Neural cell (in vitro differentiated cells): ENCODE measurements around the gene LST1. TPM values are rescaled to one million over a fixed set of nuclear protein-coding genes. Genes with fewer than 3 reads are reported as not detected.
"Not testable (repeated sequence)": the region's sequence is repeated elsewhere in the genome, so short reads cannot be mapped to it uniquely, and the experiment has no call there.

Experiments used
- H2AFZ ChIP-seq: fragments of 200-600, 300-800 bp; sonication (generic), shearing (Covaris generic); 2 replicates; pipeline ENCODE4 v1.6.0; 2014; ENCODE audit warnings: low read depth, mild to moderate bottlenecking, antibody characterized with exemption, low read length, moderate library complexity
- H3F3A ChIP-seq: fragments of 200-600 bp; shearing (Covaris generic); 2 replicates; pipeline ENCODE4 v1.6.1; 2016; ENCODE audit warnings: mild to moderate bottlenecking, moderate library complexity, mixed read lengths, antibody characterized with exemption, low read length; ENCODE audit not compliant: insufficient read depth, poor library complexity, severe bottlenecking
- H3K27ac ChIP-seq: fragments of 200-600, 300-800 bp; sonication (generic), shearing (Covaris generic); 2 replicates; pipeline ENCODE4 v1.5.1; 2014; ENCODE audit warnings: mild to moderate bottlenecking, low read length, moderate library complexity
- H3K27me3 ChIP-seq: fragments of 300-800, 200-600 bp; sonication (generic), shearing (Covaris generic); 2 replicates; pipeline ENCODE4 v1.6.0; 2014; ENCODE audit warnings: mild to moderate bottlenecking, low read depth, low read length, moderate library complexity; ENCODE audit not compliant: insufficient read depth
- H3K36me3 ChIP-seq: fragments of 300-800, 200-600 bp; sonication (generic), shearing (Covaris generic); 2 replicates; pipeline ENCODE4 v1.5.1; 2014; ENCODE audit warnings: mild to moderate bottlenecking, antibody characterized with exemption, low read length, moderate library complexity; ENCODE audit not compliant: insufficient read depth
- H3K4me2 ChIP-seq: fragments of 300-800, 200-600 bp; sonication (generic), shearing (Covaris generic); 2 replicates; pipeline ENCODE4 v1.6.0; 2014; ENCODE audit warnings: mild to moderate bottlenecking, low read length
- H3K4me3 ChIP-seq: fragments of 300-800, 200-600 bp; sonication (generic), shearing (Covaris generic); 2 replicates; pipeline ENCODE4 v1.5.1; 2014; ENCODE audit warnings: mild to moderate bottlenecking, low read length, moderate library complexity
- H3K79me2 ChIP-seq: fragments of 200-600 bp; shearing (Covaris generic); replicated peaks from 2 replicates; pipeline ENCODE4 v1.6.0; 2014; ENCODE audit warnings: mild to moderate bottlenecking, low read length, moderate library complexity; ENCODE audit not compliant: insufficient read depth
- H3K9ac ChIP-seq: fragments of 300-800, 200-600 bp; sonication (generic), shearing (Covaris generic); 2 replicates; pipeline ENCODE4 v1.6.1; 2016; ENCODE audit warnings: mild to moderate bottlenecking, low read length, mixed read lengths
- H3K9me2 ChIP-seq: fragments of 200-600 bp; shearing (Covaris generic); 2 replicates; pipeline ENCODE4 v1.6.1; 2016; ENCODE audit warnings: mild to moderate bottlenecking, low read length, mixed read lengths; ENCODE audit not compliant: insufficient read depth
- H3K9me3 ChIP-seq: fragments of 200-600, 300-800 bp; sonication (generic), shearing (Covaris generic); 2 replicates; pipeline ENCODE4 v1.6.1; 2016; ENCODE audit warnings: mild to moderate bottlenecking, mixed run types, low read length, moderate library complexity, mixed read lengths
- H4K20me1 ChIP-seq: fragments of 200-600 bp; shearing (Covaris generic); 2 replicates; pipeline ENCODE4 v1.6.1; 2016; ENCODE audit warnings: mild to moderate bottlenecking, mixed run types; ENCODE audit not compliant: insufficient read depth
- EP300 ChIP-seq: fragments of 450-650 bp; conservative IDR thresholded peaks from 2 replicates; pipeline ENCODE4 v1.6.1; 2014; ENCODE audit warnings: antibody characterized with exemption, mild to moderate bottlenecking, moderate library complexity; ENCODE audit not compliant: poor library complexity, severe bottlenecking
- EZH2 ChIP-seq: fragments of 200-600, 300-800 bp; shearing (Covaris generic), sonication (generic); IDR thresholded peaks from 2 replicates; pipeline ENCODE4 v1.6.1; 2014; ENCODE audit warnings: antibody characterized with exemption, low read length, borderline replicate concordance, mild to moderate bottlenecking; ENCODE audit not compliant: insufficient read depth, poor library complexity, severe bottlenecking
- MXI1 ChIP-seq: fragments of 450-650 bp; conservative IDR thresholded peaks from 2 replicates; pipeline ENCODE4 v1.6.1; 2014; ENCODE audit warnings: antibody characterized with exemption, mild to moderate bottlenecking; ENCODE audit not compliant: poor library complexity, severe bottlenecking
- POLR2AphosphoS5 ChIP-seq: IDR thresholded peaks from 2 replicates; pipeline ENCODE4 v1.6.1; 2012
- RAD21 ChIP-seq: fragments of 450-650 bp; conservative IDR thresholded peaks from 2 replicates; pipeline ENCODE4 v1.6.1; 2014; ENCODE audit warnings: antibody characterized with exemption, mild to moderate bottlenecking, moderate library complexity
- SMC3 ChIP-seq: fragments of 450-650 bp; conservative IDR thresholded peaks from 2 replicates; pipeline ENCODE4 v1.6.1; 2014; ENCODE audit warnings: antibody characterized with exemption, mild to moderate bottlenecking, moderate library complexity; ENCODE audit not compliant: poor library complexity
- TAF1 ChIP-seq: IDR thresholded peaks from 2 replicates; pipeline ENCODE4 v1.6.1; 2012; ENCODE audit warnings: low read depth
- polyA plus RNA-seq: library from polyadenylated mRNA; depleted of rRNA; stranded (reverse); fragments of >200 nt; gene quantifications from 2 replicates; pipeline ENCODE4 v1.2.3, GENCODE V29; 2014
- TF ChIP-seq, protein P1 (sequence below): fragments of 450-650 bp; IDR thresholded peaks from 2 replicates; pipeline ENCODE4 v1.5.1; 2014; ENCODE audit warnings: antibody characterized with exemption, mild to moderate bottlenecking, moderate library complexity; ENCODE audit not compliant: poor library complexity, severe bottlenecking

Gene LST1
- polyA plus RNA-seq, 1 donor from 2014 or later: not detected

DNA sequence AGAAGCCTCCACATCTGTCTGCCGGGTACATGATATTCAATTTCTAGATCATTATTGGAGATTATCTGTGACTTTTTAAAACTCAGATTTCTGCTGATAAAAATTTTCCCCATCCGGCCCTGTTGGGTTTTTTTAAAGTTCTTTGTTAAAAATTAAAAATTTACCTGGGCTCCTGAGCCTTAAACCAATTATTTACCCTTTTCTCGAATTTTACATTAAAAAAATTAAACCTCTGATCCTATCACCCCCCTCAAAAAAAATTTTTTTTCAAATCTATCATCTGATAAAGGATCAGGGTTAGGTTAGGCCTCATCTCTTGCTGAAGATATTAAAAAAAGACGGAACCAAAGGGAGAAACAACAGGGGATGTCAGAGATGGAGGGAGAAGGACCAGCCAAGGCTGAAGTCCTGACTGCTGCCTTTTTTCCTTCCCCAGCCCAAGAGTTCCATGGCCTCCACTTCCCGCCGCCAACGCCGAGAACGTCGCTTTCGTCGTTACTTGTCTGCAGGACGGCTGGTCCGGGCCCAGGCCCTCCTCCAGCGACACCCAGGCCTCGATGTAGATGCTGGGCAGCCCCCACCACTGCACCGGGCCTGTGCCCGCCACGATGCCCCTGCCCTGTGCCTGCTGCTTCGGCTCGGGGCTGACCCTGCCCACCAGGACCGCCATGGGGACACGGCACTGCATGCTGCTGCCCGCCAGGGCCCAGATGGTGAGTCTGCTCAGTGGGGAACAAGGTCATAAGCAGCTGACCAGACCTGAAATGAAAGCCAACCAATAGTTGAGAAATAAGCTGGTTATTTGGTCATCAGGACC lies 38.1 kb upstream of the LST1 start:
- Histone ChIP-seq H3K36me3 (peaks cover 7% of the 10 kb centered on the region), H3K4me2 (peak overlapping the region; percentile 99), H3K9me3 (no peaks in the 10 kb centered on the region), H3K4me3 (peak overlapping the region; percentile 69), H2AFZ (peak overlapping the region; percentile 48), H3K9ac (peak overlapping the region; percentile 80), H3K9me2 (no peaks in the 10 kb centered on the region), H3K27ac (peak overlapping the region; percentile 93), H4K20me1 (no peaks in the 10 kb centered on the region), H3K79me2 (peaks cover 44% of the 10 kb centered on the region), H3F3A (no peaks in the 10 kb centered on the region), H3K27me3 (no peaks in the 10 kb centered on the region)
- TF ChIP-seq TAF1 (peak; percentile 25), RAD21 (no peak)

DNA sequence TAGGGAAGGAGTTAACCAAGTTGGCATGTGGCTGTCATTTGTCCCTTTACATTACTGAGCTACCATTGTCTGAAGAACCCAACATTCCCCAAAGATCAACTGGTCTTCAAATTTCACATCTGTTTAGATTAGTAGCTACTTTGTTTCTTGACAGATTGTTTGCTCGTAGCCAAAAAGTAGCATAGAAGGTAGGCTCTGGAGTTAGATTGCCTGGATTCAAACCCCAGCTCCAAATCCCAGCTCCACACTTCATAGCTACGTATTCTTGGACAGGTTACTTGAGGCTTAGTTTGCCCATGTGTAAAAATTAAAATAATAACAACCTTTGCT lies 37.6 kb upstream of the LST1 start:
- Histone ChIP-seq H3K27me3 (no peaks in the 10 kb centered on the region), H3K36me3 (peaks cover 7% of the 10 kb centered on the region), H3K9ac (peak overlapping the region; percentile 80), H3K9me2 (no peaks in the 10 kb centered on the region), H3K27ac (peak overlapping the region; percentile 93), H3K4me2 (peak overlapping the region; percentile 99), H3K4me3 (peak overlapping the region; percentile 69), H2AFZ (no peak overlapping the region), H4K20me1 (no peaks in the 10 kb centered on the region), H3K9me3 (no peaks in the 10 kb centered on the region), H3F3A (no peaks in the 10 kb centered on the region), H3K79me2 (peaks cover 38% of the 10 kb centered on the region)
- TF ChIP-seq EP300 (no peak), SMC3 (no peak), RAD21 (no peak), POLR2AphosphoS5 (no peak), MXI1 (no peak), EZH2 (no peak)
- TF ChIP-seq, protein P1, sequence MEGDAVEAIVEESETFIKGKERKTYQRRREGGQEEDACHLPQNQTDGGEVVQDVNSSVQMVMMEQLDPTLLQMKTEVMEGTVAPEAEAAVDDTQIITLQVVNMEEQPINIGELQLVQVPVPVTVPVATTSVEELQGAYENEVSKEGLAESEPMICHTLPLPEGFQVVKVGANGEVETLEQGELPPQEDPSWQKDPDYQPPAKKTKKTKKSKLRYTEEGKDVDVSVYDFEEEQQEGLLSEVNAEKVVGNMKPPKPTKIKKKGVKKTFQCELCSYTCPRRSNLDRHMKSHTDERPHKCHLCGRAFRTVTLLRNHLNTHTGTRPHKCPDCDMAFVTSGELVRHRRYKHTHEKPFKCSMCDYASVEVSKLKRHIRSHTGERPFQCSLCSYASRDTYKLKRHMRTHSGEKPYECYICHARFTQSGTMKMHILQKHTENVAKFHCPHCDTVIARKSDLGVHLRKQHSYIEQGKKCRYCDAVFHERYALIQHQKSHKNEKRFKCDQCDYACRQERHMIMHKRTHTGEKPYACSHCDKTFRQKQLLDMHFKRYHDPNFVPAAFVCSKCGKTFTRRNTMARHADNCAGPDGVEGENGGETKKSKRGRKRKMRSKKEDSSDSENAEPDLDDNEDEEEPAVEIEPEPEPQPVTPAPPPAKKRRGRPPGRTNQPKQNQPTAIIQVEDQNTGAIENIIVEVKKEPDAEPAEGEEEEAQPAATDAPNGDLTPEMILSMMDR: no peak

DNA sequence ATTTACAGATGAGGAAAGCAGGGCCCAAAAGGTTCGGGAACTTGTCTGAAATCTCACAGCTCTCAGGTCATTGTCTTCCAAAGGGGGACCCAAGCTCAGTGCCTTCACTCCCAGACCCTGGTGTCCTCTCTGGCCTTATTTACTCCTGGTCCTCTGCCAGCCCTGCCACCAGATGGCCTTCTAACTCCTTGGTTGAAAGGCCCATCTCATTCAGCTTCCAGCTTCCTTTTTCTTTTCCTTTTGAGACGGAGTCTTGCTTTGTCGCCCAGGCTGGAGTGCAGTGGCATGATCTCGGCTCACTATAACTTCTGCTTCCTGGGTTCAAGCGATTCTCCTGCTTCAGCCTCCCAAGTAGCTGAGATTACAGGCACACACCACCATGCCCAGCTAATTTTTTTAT lies 34.7 kb upstream of the LST1 start:
- peaks cover 26% of the 10 kb centered on the region for H3K79me2 ChIP-seq
- TF ChIP-seq SMC3: peak; percentile 19
- TF ChIP-seq RAD21: peak; percentile 22
- H3K4me2 ChIP-seq, H4K20me1 ChIP-seq, H3F3A ChIP-seq, H3K27me3 ChIP-seq, H2AFZ ChIP-seq, H3K27ac ChIP-seq, H3K9me3 ChIP-seq, H3K36me3 ChIP-seq, H3K9ac ChIP-seq, H3K9me2 ChIP-seq, H3K4me3 ChIP-seq: not testable (repeated sequence)

DNA sequence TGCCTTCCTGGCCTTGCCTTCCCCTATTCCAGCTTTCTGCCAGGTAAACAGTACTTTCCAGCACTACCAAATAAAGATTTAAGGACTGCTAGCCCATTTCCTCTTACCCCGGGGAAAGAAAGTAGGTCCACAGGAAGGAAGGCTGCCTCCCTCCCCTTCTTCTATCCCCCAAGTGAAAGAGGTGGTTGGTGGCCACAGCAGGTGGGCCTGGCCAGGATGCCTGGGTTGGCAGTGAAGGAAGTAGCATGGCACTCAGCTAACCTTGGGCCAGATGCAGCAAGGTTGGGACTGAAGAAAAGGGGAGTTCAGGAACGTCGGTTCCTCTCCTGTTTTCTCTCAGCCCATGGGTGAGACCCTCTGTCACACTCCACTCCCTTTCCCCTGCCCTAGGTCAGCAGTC lies 29.8 kb upstream of the LST1 start:
- Histone ChIP-seq H3K9me3 (no peaks in the 10 kb centered on the region), H2AFZ (no peak overlapping the region), H3K9me2 (no peaks in the 10 kb centered on the region), H3K27me3 (no peaks in the 10 kb centered on the region), H3F3A (no peaks in the 10 kb centered on the region), H3K4me3 (no peak overlapping the region), H3K79me2 (peaks cover 11% of the 10 kb centered on the region), H4K20me1 (no peaks in the 10 kb centered on the region), H3K27ac (no peak overlapping the region), H3K36me3 (no peaks in the 10 kb centered on the region), H3K9ac (no peak overlapping the region), H3K4me2 (no peak overlapping the region)
- TF ChIP-seq TAF1: no peak
